Testis (tissue), 3 donors: ENCODE data around the gene SHISA7. TPM values are rescaled to one million over a fixed set of nuclear protein-coding genes. Genes with fewer than 3 reads are reported as not detected.
"Not testable (repeated sequence)": the region's sequence is repeated elsewhere in the genome, so short reads cannot be mapped to it uniquely, and the experiment has no call there.

Source experiments
- DNase-seq: peaks from one replicate; pipeline ENCODE4 v3.0.0-alpha.2; 2019
- H3K27ac ChIP-seq, 2 donors: fragments of 200-600 bp; sonication (generic); one replicate each; pipeline ENCODE4 v1.5.1; 2019
- H3K27me3 ChIP-seq: fragments of 200-600 bp; sonication (generic); one replicate; pipeline ENCODE4 v1.5.1; 2019
- H3K36me3 ChIP-seq: fragments of 200-600 bp; sonication (generic); one replicate; pipeline ENCODE4 v1.5.1; 2017; ENCODE audit warnings: low read depth; ENCODE audit errors: missing control alignments
- H3K4me1 ChIP-seq: fragments of 200-600 bp; sonication (generic); one replicate; pipeline ENCODE4 v1.5.1; 2019
- H3K4me3 ChIP-seq, 2 donors: fragments of 200-600 bp; sonication (generic); one replicate each; pipeline ENCODE4 v1.5.1; 2017 to 2019
- H3K9me3 ChIP-seq: fragments of 200-600 bp; sonication (generic); one replicate; pipeline ENCODE4 v1.5.1; 2017
- CTCF ChIP-seq, 3 experiments: fragments of 450-650 bp in 2 of 3; fragments of 200-600 bp in 1 of 3; sonication (generic) in 1 of 3; IDR thresholded peaks; one replicate each; pipeline ENCODE4 v1.5.1; 2016 to 2019; ENCODE audit warnings: antibody characterized with exemption in 3 of 3, mild to moderate bottlenecking in 2 of 3, moderate library complexity in 1 of 3
- POLR2A ChIP-seq: fragments of 450-650 bp; IDR thresholded peaks from one replicate; pipeline ENCODE4 v1.6.1; 2017; ENCODE audit warnings: antibody characterized with exemption, mild to moderate bottlenecking, moderate library complexity
- WGBS, 2 donors: methylation state at CpG; one replicate each; pipeline ENCODE4 v1.1.5; 2018; 5-methylcytosine and 5-hydroxymethylcytosine counted together
- intact Hi-C: fragments of 100-400 bp; cut with DNase I; formaldehyde crosslinking; loops from one replicate; pipeline ENCODE4 v1.15.1; 2023; ENCODE audit warnings: low total_unique reads
- polyA plus RNA-seq: library from polyadenylated mRNA; stranded (reverse); fragments of 350-450 nt; fragmentation: Illumina TruSeq; extraction: RNeasy Lipid Tissue Mini Kit (QIAGEN cat#74804); gene quantifications from one replicate; pipeline ENCODE4 v1.2.3, GENCODE V29; 2014; ENCODE audit warnings: low read depth, low replicate concordance; ENCODE audit not compliant: insufficient read depth
- total RNA-seq, 2 donors: library from RNA; depleted of rRNA; stranded (reverse); fragments of >200 nt; gene quantifications; one replicate each; pipeline ENCODE4 v1.2.3, GENCODE V29; 2016

The SHISA7 gene
- total and polyA plus RNA-seq, 3 donors from 2014 or later = 0.43 to 1.0 (median 0.45) TPM

DNA sequence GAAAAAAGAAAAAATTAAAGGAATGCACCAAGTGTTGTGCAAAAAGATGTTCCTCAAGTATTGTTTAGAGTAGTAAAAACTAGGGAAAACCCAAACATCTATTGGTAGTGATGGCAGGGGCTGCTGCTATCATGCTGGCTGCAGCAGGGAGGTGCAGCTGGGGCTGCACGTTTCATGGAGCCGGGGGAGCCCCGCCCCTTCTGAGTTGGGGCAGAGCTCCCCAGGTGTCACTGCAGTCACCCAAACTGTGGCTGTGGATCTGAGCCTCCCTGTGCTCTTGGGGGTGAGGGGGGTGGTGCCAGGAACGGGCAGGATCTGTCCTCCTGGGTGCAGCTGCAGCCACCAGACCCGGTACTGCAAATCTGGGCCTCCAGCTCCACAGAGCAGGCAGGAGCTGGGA lies 24.0 kb downstream of the SHISA7 start:
- H3K27me3 ChIP-seq = no peaks in the 10 kb centered on the region
- no peaks in the 10 kb centered on the region for H3K9me3 ChIP-seq
- H3K27ac ChIP-seq = no peak overlapping the region
- TF ChIP-seq POLR2A (no peak), CTCF (IDR thresholded peaks at IDR 0.05) (no peak)
- DNase-seq = no peak
- WGBS, 2 donors = 64 to 67% methylated on average over 3 to 5 of the region's 5 CpGs
- no peaks in the 10 kb centered on the region for H3K36me3 ChIP-seq
- no peak overlapping the region for H3K4me3 ChIP-seq
- H3K4me1 ChIP-seq = no peaks in the 10 kb centered on the region
- intact Hi-C loops = no loop called here

GRCh38 chr19:55418185-55418584 lies 24.9 kb downstream of the SHISA7 start:
- Histone ChIP-seq H3K27me3 (no peaks in the 10 kb centered on the region), H3K36me3 (no peaks in the 10 kb centered on the region), H3K9me3 (no peaks in the 10 kb centered on the region), H3K4me3 (no peak overlapping the region), H3K4me1 (no peaks in the 10 kb centered on the region), H3K27ac (no peak overlapping the region)
- intact Hi-C loops = no loop called here
- TF ChIP-seq CTCF (IDR thresholded peaks at IDR 0.05) (peak in 2 of 3 experiments; percentile 41 to 53), POLR2A (no peak)
- DNase-seq = peak; percentile 75
- 37 to 44% methylated on average over 3 to 7 of the region's 7 CpGs for WGBS, 2 donors

GRCh38 chr19:55410168-55410567 lies 32.9 kb downstream of the SHISA7 start:
- Histone ChIP-seq H3K4me1 (peaks cover 19% of the 10 kb centered on the region), H3K36me3 (no peaks in the 10 kb centered on the region), H3K9me3 (no peaks in the 10 kb centered on the region), H3K27me3 (no peaks in the 10 kb centered on the region), H3K4me3 (no peak overlapping the region), H3K27ac (no peak overlapping the region)
- TF ChIP-seq CTCF (IDR thresholded peaks at IDR 0.05) (no peak), POLR2A (no peak)
- 92 to 94% methylated on average over 2 of the region's 2 CpGs for WGBS, 2 donors
- no peak for DNase-seq
- intact Hi-C loops = no loop called here

- H3K4me3 ChIP-seq, H3K27me3 ChIP-seq, intact Hi-C loops, DNase-seq, H3K36me3 ChIP-seq, H3K9me3 ChIP-seq: not testable (repeated sequence)
- peaks cover 19% of the 10 kb centered on the region for H3K4me1 ChIP-seq
- H3K27ac ChIP-seq = peak overlapping the region in 1 of 2 donors; percentile 100
- WGBS, 2 donors = 88 to 90% methylated on average over 8 of the region's 8 CpGs
These were observed 33.9 kb downstream of the SHISA7 start for GRCh38 chr19:55409179-55409578.

GRCh38 chr19:55408533-55408872 lies 34.6 kb downstream of the SHISA7 start:
- H3K27me3 ChIP-seq = no peaks in the 10 kb centered on the region
- H3K36me3 ChIP-seq = no peaks in the 10 kb centered on the region
- peak overlapping the region; percentile 99 to 100 for H3K27ac ChIP-seq
- intact Hi-C loops = no loop called here
- H3K4me3 ChIP-seq = peak overlapping the region; percentile 51 to 86
- 49 to 72% methylated on average over 6 to 9 of the region's 9 CpGs for WGBS, 2 donors
- H3K4me1 ChIP-seq = peaks cover 19% of the 10 kb centered on the region
- no peaks in the 10 kb centered on the region for H3K9me3 ChIP-seq
- no peak for DNase-seq
- no peak for TF ChIP-seq CTCF (IDR thresholded peaks at IDR 0.05)
- no peak for TF ChIP-seq POLR2A
